Measurements from ENCODE around the gene ZNF524. TPM values are rescaled to one million over a fixed set of nuclear protein-coding genes. Genes with fewer than 3 reads are reported as not detected.
A peak's percentile ranks its signal among the peaks of the same experiment; 100 is the strongest.

The ZNF524 gene
- polyA plus RNA-seq, 1 of the 3 experiments (the other 2 are of a cell fraction) = 7.3 TPM

- H3K9ac ChIP-seq = peak overlapping the region; percentile 16; the same call in 1 of the 2 replicates
Measured at GRCh38 chr19:55586976-55587668, 13.0 kb upstream of the ZNF524 start.

More at GRCh38 chr19:55586976-55587668, 13.0 kb upstream of the ZNF524 start:
- Histone ChIP-seq H3K27me3 (ENCODE audit: insufficient read depth) (no peaks in the 10 kb centered on the region), H3K79me2 (ENCODE audit: insufficient read depth) (no peaks in the 10 kb centered on the region), H3K27ac (ENCODE audit: low read depth in 2 of 2, low read length in 1 of 2) (peak overlapping the region; percentile 24 to 85; a peak in 3 of 4 replicates), H4K20me1 (ENCODE audit: insufficient read depth) (no peaks in the 10 kb centered on the region), H2AFZ (ENCODE audit: low read depth) (peak overlapping the region; percentile 83), H3K4me2 (peak overlapping the region; percentile 74), H3K4me1 (ENCODE audit: control insufficient read depth in 1 of 2, insufficient read depth in 2 of 2, low read depth in 1 of 2, low read length in 1 of 2) (peaks cover 13 to 15% of the 10 kb centered on the region in 2 experiments; a peak in 2 of 4 replicates), H3K9me3 (no peaks in the 10 kb centered on the region), H3K4me3 (ENCODE audit: low read depth in 2 of 2, low read length in 1 of 2) (peak overlapping the region; percentile 44 to 60), H3K9me2 (no peaks in the 10 kb centered on the region), H3F3A (replicated peaks; ENCODE audit: insufficient read depth) (peaks cover 19% of the 10 kb centered on the region), H3K36me3 (replicated peaks in 1 of 2; ENCODE audit: control insufficient read depth in 1 of 2, insufficient read depth in 2 of 2, low read length in 1 of 2) (peaks cover 0 to 3% of the 10 kb centered on the region in 2 experiments)
- DNase-seq = peak; percentile 97
- ChIA-PET POLR2A (interaction anchor here (0.8 to 4.1 kb wide), 4 partner anchors 11 to 180 kb away, joined by 3 to 32 read pairs (median 4); partner anchors contain the start of genes FIZ1, UBE2S and ZNF784), CTCF (interaction anchor here (1.4 to 2.2 kb wide), 3 partner anchors 12 to 83 kb away, joined by 4 to 7 read pairs (median 4); partner anchors contain the start of genes FIZ1 and ZNF524)
- WGBS (ENCODE audit: low lambda C conversion rate) = 3% methylated on average over 38 of the region's 40 CpGs
- TF ChIP-seq RFX5 (IDR thresholded peaks at IDR 0.05; ENCODE audit: low read length) = peak; percentile 71; the same call in 1 of the 2 replicates
- TF ChIP-seq CHD2 (IDR thresholded peaks at IDR 0.05; ENCODE audit: low read length, partially characterized antibody) = peak; percentile 97
- TF ChIP-seq, protein P1, sequence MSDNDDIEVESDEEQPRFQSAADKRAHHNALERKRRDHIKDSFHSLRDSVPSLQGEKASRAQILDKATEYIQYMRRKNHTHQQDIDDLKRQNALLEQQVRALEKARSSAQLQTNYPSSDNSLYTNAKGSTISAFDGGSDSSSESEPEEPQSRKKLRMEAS (IDR thresholded peaks at IDR 0.05; ENCODE audit: low read depth) = 0 out of 2 replicates have a peak, but pooled peaks have one; percentile 10
- TF ChIP-seq RXRA (IDR thresholded peaks at IDR 0.05; ENCODE audit: borderline replicate concordance, low read depth) = no peak
- TF ChIP-seq RAD21 (IDR thresholded peaks at IDR 0.05; ENCODE audit: low read length) = peak; percentile 1; the same call in 1 of the 2 replicates
- TF ChIP-seq FOXJ3 (CRISPR knock-in tag; IDR thresholded peaks at IDR 0.05) = no peak
- TF ChIP-seq REST (IDR thresholded peaks at IDR 0.05; ENCODE audit: low read depth, low read length) = no peak
- TF ChIP-seq TEAD4 (IDR thresholded peaks at IDR 0.05; ENCODE audit: borderline replicate concordance, insufficient read depth) = no peak
- TF ChIP-seq MXI1 (IDR thresholded peaks at IDR 0.05; ENCODE audit: low read depth, low read length) = peak; percentile 62
- TF ChIP-seq, protein P2, sequence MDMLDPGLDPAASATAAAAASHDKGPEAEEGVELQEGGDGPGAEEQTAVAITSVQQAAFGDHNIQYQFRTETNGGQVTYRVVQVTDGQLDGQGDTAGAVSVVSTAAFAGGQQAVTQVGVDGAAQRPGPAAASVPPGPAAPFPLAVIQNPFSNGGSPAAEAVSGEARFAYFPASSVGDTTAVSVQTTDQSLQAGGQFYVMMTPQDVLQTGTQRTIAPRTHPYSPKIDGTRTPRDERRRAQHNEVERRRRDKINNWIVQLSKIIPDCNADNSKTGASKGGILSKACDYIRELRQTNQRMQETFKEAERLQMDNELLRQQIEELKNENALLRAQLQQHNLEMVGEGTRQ (IDR thresholded peaks at IDR 0.05; ENCODE audit: borderline replicate concordance, low read depth, low read length) = no peak
- no peak for TF ChIP-seq YY1 (IDR thresholded peaks at IDR 0.05; ENCODE audit: low read depth)
- TF ChIP-seq, protein P3, sequence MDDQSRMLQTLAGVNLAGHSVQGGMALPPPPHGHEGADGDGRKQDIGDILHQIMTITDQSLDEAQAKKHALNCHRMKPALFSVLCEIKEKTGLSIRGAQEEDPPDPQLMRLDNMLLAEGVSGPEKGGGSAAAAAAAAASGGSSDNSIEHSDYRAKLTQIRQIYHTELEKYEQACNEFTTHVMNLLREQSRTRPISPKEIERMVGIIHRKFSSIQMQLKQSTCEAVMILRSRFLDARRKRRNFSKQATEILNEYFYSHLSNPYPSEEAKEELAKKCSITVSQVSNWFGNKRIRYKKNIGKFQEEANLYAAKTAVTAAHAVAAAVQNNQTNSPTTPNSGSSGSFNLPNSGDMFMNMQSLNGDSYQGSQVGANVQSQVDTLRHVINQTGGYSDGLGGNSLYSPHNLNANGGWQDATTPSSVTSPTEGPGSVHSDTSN (IDR thresholded peaks at IDR 0.05) = no peak
- TF ChIP-seq NFIC (IDR thresholded peaks at IDR 0.05; ENCODE audit: borderline replicate concordance) = peak; percentile 73
- TF ChIP-seq NRF1 (IDR thresholded peaks at IDR 0.05; ENCODE audit: low read depth, low read length) = peak; percentile 62
- TF ChIP-seq RCOR1 (IDR thresholded peaks at IDR 0.05; ENCODE audit: low read length) = peak; percentile 35; the same call in 1 of the 2 replicates
